PFSK-1 (cell line): Measurements from ENCODE around the gene AKAP4.

Experiments used
- FOXP2 ChIP-seq: optimal IDR thresholded peaks from 2 replicates; pipeline ENCODE3; 2011; ENCODE audit warnings: borderline replicate concordance, control low read depth, inconsistent platforms; ENCODE audit not compliant: insufficient read depth; ENCODE audit errors: extremely low read length, extremely low read depth
- POLR2AphosphoS5 ChIP-seq: IDR thresholded peaks from 2 replicates; pipeline ENCODE4 v1.6.1; 2012; ENCODE audit warnings: low read depth, mild to moderate bottlenecking, control low read depth, low read length, moderate library complexity
- SIN3A ChIP-seq: IDR thresholded peaks from 2 replicates; pipeline ENCODE4 v1.6.1; 2012; ENCODE audit warnings: mild to moderate bottlenecking, low read length, moderate library complexity, borderline replicate concordance; ENCODE audit not compliant: insufficient read depth
- TAF1 ChIP-seq: IDR thresholded peaks from 2 replicates; pipeline ENCODE4 v1.6.1; 2012; ENCODE audit warnings: low read length, control low read depth, borderline replicate concordance; ENCODE audit not compliant: insufficient read depth
- TF ChIP-seq, protein P1 (sequence below), 2 experiments: IDR thresholded peaks; 2 replicates each; pipeline versions ENCODE4 v1.6.1 to v1.8.0; 2011 to 2012; ENCODE audit warnings: low read depth in 2 of 2, low read length in 2 of 2, control low read depth in 1 of 2, inconsistent platforms in 1 of 2, mild to moderate bottlenecking in 1 of 2, moderate library complexity in 1 of 2; ENCODE audit not compliant: insufficient read depth in 1 of 2

Gene AKAP4

DNA sequence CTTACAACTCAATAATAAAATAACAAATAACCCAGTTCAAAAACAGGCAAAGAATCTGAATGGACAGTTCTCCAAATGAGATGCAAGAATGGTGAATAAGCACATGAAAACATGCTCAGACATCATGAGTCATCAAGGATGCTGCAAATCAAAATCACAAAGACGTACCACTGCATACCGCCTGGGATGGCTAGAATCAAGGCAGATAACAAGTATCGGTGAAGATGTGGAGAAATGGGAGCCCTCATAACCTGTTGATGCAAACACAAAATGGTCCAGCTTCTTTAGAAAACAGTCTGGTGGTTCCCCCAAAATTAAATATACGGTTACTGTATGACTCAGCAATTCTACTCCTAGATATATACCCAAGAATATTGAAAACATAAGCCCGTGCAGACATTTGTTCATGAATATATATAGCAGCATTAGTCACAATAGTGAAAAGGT, 32.5 kb downstream of the AKAP4 start:
- TF ChIP-seq SIN3A (no peak), FOXP2 (no peak), TAF1 (no peak), POLR2AphosphoS5 (no peak)
- TF ChIP-seq, protein P1, sequence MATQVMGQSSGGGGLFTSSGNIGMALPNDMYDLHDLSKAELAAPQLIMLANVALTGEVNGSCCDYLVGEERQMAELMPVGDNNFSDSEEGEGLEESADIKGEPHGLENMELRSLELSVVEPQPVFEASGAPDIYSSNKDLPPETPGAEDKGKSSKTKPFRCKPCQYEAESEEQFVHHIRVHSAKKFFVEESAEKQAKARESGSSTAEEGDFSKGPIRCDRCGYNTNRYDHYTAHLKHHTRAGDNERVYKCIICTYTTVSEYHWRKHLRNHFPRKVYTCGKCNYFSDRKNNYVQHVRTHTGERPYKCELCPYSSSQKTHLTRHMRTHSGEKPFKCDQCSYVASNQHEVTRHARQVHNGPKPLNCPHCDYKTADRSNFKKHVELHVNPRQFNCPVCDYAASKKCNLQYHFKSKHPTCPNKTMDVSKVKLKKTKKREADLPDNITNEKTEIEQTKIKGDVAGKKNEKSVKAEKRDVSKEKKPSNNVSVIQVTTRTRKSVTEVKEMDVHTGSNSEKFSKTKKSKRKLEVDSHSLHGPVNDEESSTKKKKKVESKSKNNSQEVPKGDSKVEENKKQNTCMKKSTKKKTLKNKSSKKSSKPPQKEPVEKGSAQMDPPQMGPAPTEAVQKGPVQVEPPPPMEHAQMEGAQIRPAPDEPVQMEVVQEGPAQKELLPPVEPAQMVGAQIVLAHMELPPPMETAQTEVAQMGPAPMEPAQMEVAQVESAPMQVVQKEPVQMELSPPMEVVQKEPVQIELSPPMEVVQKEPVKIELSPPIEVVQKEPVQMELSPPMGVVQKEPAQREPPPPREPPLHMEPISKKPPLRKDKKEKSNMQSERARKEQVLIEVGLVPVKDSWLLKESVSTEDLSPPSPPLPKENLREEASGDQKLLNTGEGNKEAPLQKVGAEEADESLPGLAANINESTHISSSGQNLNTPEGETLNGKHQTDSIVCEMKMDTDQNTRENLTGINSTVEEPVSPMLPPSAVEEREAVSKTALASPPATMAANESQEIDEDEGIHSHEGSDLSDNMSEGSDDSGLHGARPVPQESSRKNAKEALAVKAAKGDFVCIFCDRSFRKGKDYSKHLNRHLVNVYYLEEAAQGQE (IDR thresholded peaks at IDR 0.05; ENCODE audit: insufficient read depth in 1 of 2, low read depth in 2 of 2, low read length in 2 of 2), result no peak

GRCh38 chrX:50167366-50167765, 33.4 kb downstream of the AKAP4 start:
- TF ChIP-seq SIN3A (no peak), POLR2AphosphoS5 (no peak), TAF1 (no peak), FOXP2 (no peak)
- TF ChIP-seq, protein P1 (IDR thresholded peaks at IDR 0.05; ENCODE audit: insufficient read depth in 1 of 2, low read depth in 2 of 2, low read length in 2 of 2), result no peak

- TF ChIP-seq POLR2AphosphoS5, result no peak
- TF ChIP-seq, protein P1 (IDR thresholded peaks at IDR 0.05; ENCODE audit: insufficient read depth in 1 of 2, low read depth in 2 of 2, low read length in 2 of 2), result no peak
- TF ChIP-seq TAF1, result no peak
- TF ChIP-seq FOXP2, result no peak
- TF ChIP-seq SIN3A, result no peak
These were observed 35.1 kb downstream of the AKAP4 start for GRCh38 chrX:50165727-50166126.

GRCh38 chrX:50161127-50161526, 39.7 kb downstream of the AKAP4 start:
- TF ChIP-seq, protein P1 (IDR thresholded peaks at IDR 0.05; ENCODE audit: insufficient read depth in 1 of 2, low read depth in 2 of 2, low read length in 2 of 2), result no peak
- TF ChIP-seq SIN3A (no peak), FOXP2 (no peak), POLR2AphosphoS5 (no peak), TAF1 (no peak)

DNA sequence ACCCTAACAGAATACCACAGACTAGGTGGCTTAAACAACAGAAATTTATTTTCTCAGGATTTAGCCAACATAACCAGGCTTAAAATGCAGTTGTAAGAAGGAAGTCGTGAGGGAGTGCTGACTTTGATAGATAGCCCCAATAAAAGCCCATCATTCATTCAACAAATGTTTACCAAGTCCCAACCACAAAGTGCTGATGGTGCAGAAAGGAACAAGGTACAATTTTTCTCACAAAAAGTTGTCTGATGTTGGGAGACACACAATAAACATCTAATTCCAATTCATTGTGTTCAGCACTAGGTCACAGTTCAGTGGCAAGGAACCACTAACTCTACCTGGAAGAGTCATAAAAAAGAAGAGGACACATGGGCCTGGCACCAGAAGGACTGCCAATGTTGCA, 42.2 kb downstream of the AKAP4 start:
- TF ChIP-seq, protein P1 (IDR thresholded peaks at IDR 0.05; ENCODE audit: insufficient read depth in 1 of 2, low read depth in 2 of 2, low read length in 2 of 2), result no peak
- TF ChIP-seq POLR2AphosphoS5 (no peak), SIN3A (no peak), FOXP2 (no peak), TAF1 (no peak)
